HG02798 (cell line): ENCODE measurements around the gene AGPAT4.
"Not testable (repeated sequence)": the region's sequence is repeated elsewhere in the genome, so short reads cannot be mapped to it uniquely, and the experiment has no call there.

Experiments
- ATAC-seq: cut with Tn5 transposase; IDR thresholded peaks from one replicate; pipeline ENCODE4 v1.9.1; 2021; ENCODE audit warnings: mild to moderate bottlenecking; ENCODE audit not compliant: unreplicated experiment, poor library complexity

Gene AGPAT4, protein sequence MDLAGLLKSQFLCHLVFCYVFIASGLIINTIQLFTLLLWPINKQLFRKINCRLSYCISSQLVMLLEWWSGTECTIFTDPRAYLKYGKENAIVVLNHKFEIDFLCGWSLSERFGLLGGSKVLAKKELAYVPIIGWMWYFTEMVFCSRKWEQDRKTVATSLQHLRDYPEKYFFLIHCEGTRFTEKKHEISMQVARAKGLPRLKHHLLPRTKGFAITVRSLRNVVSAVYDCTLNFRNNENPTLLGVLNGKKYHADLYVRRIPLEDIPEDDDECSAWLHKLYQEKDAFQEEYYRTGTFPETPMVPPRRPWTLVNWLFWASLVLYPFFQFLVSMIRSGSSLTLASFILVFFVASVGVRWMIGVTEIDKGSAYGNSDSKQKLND

DNA sequence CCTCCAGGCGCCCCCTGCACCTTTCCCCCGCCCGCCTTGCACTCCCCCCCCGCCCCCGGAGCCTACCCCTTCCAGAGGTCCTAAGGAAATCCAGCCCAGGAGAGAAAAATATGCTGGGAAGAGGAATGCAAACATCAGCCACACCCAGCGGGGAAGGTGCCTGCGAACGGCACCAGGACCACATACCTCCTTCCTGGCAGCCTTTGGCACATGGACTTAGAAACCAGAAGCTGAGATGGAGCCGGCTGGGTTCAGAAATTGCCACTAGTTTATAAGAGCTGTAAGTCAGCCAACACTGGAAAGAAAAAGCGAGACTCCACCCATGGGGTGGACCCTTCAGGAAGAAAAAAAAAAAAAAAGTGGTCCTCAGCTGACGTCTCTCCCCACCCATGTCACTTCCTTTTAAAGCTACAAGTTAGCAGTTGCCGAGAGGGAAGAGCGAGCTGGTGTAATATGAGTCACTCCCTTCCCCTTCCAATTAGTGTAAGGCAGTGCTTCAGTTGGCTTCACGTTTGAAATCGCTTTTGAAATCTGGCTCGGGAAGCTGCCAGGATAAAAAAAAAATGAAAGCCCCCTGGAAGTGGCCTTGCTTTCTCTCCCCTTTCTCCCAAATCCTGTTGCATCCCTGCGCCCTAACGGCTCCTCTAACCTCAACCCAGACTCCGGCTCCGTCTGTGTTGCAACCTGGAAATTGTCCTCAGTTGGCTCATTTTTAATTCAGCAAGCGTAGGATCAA lies at the start of gene AGPAT4:
Gene AGPAT4 (minus strand): TSS at position 310 of the 736 bp plus-strand sequence. CDS start 41,848 bp downstream, outside the sequence.
- ATAC-seq = peak; percentile 99

DNA sequence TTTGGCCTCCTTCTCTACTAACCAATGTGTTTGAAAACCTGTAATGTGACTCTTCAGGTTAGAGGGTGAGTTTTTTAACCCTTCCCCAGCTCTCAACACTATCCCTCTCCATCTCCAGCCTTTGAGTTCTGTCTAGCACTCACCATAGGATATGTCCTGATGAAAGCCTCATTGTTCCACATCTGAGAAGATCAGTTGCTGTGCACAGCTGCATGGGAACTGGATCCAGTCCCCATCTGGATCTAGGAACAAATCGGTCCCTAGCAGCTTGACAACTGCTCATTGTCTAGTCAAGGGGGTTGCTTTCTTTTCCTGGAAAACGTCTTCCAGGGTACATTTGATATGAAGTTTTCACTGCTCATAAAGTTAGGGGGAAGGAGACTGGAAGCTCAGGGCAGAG lies 45.4 kb upstream of the AGPAT4 start:
- ATAC-seq = no peak

DNA sequence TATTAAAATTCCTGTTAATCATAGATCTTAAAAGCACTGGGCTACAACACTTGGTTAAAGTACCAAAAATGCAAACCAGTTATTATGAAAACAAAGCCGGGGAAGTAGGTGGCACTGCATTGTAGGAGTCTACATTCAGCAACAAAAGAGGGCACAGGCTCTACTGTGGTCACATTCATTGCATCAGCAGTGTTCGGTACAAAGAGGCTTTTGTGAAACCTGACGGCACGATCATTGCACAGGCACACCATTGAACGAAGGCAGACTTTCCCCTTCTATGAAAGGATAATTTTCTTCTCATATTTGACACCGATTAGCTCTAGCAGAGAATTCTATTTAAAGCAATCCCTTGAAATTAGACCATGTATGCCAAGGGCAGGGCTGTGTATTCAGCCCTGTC lies 44.6 kb upstream of the AGPAT4 start:
- no peak for ATAC-seq

DNA sequence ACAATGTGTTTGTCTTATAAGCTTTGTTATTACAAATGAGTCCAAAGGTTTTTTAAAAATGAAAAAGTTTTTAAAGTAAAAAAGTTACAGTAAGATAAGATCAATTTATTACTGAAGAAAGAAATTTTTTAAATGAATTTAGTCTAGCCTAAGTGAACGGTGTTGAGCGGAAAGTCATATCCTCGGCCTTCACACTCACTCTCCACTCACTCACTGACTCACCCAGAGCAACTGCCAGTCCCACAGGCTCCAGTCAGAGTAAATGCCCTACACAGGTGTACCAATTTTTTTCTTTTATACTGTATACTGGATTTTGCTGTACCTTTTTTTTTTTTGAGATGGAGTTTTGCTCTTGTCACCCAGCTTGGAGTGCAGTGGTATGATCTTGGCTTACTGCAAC lies 42.7 kb upstream of the AGPAT4 start:
- no peak for ATAC-seq

DNA sequence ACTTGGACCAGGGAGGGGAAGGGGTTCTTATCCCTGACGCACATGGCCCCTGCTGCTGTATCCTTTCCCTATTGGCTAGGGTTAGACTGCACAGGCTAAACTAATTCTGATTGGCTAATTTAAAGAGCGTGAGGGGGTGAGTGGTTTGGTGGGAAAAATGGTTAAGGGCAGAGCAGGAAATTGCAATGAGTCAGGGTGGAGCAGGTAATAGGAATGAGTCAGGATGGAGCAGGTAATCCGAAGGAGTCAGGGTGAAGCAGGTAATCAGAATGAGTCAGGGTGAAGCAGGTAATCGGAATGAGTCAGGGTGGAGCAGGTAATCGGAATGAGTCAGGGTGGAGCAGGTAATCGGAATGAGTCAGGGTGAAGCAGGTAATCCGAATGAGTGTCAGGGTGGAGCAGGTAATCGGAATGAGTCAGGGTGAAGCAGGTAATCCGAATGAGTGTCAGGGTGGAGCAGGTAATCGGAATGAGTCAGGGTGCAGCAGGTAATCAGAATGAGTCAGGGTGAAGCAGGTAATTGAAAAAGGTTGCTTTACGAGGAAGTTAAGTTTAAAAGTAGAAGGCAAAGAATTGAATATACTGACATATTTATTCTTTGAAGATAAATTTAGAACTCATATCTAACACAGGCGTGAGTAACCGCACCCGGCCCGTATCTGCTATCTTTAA lies 41.5 kb upstream of the AGPAT4 start:
- ATAC-seq = not testable (repeated sequence)

DNA sequence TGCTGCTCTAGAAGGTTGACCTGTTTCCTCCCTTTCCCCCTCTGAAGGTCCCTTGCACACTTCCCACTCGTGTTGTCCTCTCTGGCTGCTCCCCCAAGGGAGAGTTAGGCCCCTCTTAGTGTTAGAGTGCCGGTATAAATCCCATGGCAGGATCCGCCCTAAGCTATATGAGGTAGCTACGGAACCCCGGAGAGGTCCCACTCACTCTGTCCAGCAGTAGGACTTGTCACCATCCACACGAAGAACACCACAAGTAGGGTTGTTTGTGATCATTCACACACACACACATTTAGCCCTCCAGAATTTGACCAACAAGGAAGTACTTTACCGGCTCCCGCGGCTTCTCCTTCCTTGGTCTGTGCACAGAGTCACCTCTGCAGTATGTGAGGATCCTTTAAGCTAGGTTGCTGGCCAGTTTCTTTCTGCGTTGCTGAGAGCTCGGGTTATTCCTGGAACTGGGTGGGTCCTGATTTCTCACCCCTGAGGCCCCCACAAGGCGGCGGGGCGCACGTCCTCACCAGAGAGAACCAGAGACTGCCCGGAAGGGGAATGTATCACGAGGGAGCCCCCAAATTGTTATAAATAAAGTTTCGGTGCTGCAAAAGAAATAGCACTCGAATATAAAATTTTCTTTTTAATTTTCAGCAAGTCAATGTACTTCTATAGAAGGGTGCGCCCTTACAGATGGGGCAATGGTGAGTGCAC lies 40.8 kb upstream of the AGPAT4 start:
- not testable (repeated sequence) for ATAC-seq

DNA sequence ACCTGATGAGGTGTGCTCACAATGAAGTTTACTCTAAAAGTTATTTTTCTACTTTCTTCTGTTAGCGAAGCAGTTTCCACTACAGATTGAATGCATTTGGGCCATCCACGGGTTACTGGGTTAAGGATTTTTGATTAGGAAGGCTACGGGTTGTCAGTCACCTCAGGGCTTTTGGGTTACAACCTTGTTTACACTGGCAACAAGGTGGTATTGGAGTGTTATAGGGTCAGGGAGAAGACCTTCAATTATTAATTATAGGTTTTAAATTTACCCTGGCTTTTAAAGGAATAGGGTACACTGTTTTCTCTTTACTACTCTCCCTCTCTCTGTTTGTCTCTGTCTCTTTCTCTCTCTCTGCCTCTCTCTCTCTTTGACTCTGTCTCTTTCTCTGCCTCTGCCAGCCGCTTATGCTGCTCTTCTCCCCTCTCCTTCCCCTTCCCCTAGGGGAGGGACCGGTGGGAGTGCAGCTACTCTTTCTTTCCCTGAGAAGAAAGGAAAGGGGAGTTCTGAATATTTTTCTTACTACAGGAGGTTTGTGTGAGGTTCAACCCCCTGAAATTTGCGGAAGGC lies 40.2 kb upstream of the AGPAT4 start:
- ATAC-seq = no peak

DNA sequence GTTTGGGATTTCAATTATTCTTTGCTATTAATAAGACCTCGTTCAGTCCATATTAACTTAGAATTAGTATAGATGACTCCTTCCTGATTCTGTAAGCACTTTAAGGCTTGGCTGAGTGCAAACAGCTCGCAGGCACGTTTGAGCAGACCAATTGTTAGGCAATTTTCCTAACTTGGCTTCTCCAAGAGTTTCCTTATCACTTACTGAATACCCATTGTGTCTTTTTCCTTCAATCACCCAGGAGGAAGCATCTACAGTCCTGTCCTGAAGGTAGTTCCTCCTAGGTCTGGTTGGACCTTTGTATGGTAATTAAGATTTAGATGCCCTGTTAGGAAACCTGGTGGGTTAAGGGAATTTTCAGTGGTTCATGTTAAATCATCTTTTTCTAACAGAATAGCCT lies 39.6 kb upstream of the AGPAT4 start:
- ATAC-seq = not testable (repeated sequence)

DNA sequence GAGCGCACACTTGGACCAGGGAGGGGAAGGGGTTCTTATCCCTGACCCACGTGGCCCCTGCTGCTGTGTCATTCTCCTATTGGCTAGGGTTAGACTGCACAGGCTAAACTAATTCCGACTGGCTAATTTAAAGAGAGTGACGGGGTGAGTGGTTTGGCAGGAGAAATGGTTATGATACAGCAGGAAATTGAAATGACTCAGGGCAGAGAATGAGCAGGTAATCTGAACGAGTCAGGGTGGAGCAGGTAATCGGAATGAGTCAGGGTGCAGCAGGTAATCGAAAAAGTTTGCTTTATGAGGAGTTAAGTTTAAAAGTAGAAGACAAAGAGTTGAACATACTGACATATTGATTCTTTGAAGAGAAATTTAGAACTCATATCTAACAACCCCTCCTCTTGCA lies 35.9 kb upstream of the AGPAT4 start:
- ATAC-seq = not testable (repeated sequence)

DNA sequence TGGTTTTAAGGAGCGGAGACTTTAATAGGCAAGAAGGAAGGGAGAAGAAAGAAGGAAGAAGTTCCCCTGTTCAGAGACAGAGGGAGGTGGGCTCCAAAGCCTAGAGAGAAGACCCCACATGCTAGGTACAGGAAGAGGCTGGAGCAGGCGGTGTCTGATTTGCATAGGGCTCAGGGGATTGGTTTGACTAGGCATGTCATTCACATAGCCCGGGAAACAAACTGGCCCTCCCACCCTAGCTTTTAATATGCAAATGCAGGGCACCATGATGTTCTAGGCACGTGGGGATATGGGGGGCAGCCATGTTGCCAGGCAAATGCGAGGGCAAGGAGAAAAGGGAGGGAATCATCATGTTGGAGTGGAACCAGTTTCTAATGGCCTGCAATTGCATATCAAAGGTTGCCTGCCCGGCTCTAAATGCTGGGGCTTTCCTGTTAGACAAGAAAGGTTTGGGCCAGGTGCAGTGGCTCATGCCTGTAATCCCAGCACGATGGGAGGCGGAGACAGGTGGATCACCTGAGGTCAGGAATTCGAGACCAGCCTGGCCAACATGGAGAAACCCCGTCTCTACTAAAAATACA lies 34.3 kb upstream of the AGPAT4 start:
- ATAC-seq = no peak

DNA sequence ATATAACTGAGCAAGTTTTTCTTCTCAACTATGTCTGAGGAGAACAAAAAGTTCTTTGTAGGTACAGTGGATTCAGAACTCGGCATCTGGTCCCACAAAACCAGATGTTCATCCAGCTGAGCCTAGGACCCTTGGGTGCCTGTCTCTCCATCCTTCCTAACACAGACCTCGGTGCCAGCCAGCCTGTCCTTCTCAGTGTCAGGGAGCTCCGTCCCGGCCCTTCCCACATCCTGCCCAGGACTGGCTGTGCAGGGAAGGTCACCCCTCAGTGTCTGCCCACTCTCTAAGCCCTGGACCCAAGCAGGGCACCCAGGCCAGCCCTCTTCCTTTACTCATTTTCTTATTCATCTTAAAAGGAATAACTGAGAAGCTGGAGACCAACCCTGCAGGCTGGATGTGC lies 32.0 kb upstream of the AGPAT4 start:
- ATAC-seq = no peak

DNA sequence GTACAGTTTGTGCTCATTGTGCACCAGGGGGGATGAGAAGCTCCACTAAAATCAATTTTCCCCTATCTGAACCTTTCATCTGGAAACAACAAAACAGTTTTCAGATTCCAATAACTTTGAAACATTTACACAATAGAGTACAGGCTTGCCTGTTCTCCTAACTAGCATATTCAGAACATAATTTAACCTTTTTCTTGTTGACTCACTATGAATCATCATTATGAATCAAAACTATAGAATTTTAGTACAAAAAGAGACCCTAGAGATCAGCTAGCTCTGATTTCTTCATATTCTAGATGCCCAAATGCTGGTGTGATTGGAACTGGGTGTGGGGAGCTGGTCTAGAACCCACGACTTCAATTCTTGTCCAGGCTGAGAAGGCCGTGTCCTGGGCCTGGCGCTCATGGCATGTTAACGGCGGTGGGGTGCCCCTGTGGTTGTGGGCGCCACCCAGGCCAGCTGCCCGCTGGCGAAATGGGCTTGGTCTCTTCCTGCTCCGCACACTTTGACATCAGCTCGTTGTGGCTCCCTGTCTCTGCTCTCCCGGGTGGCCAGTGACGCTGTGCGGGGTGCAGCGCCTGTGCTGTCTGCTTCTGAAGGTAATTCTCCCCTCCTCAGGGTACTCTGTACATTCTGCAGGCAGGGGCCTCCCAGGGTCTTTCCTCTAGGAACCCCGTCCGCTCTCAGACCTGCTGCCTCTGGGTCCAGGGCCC lies 29.9 kb upstream of the AGPAT4 start:
- no peak for ATAC-seq

DNA sequence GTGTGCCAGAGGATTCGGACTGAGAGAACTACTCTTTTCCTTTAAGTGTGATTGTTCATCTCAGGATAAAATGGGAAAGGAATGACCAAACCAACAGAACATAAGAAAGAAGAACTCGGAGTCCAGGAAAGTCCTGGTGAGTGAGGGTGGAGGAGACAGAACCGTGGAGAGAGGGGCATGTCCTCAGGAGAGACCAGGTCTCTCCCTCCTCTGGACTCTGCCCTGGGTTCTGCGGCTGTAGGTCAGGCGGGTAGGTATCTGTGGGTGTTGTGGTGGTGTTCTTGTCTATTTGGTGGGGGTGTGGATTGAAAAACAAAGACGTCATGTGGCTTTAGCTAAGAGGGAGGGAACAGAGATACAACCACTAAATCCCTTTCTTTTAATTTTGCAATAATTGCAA lies 29.1 kb upstream of the AGPAT4 start:
- no peak for ATAC-seq

DNA sequence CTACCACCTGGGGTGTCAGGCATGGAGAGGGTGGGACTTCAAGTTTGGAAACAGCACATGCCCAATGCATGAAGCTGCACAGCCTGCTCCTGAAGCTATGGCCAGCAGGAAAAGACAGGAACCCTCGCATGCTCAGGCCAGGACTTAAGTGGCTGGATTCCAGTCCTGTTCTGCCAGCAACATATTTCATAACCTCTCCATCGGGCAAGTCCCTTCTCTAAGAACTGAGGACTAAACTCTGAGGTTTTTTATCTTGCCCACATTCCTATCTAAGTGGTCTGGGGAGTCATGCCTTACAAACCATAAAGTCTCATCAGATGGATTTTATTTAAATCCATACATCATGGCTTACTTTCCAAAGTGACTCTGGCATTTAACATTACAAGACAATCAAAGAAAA lies 27.5 kb upstream of the AGPAT4 start:
- no peak for ATAC-seq

DNA sequence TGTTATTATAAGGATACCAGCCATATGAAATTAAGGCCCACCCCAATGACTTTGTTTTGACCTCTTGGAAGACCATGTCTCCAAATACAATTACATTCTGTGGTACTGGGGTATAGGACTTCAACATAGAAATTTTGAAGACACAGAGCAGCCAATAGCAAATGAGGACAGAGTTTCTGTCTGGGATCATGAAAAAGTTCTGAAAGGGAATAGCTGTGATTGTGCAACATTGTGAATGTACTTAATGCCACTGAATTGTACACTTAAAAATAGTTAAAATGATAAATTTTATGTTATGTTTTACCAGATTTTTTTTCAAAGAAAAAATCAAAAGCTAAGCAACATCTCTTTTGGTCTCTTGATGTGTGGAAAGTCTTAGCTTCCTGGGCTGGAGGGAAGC lies 27.0 kb upstream of the AGPAT4 start:
- no peak for ATAC-seq

DNA sequence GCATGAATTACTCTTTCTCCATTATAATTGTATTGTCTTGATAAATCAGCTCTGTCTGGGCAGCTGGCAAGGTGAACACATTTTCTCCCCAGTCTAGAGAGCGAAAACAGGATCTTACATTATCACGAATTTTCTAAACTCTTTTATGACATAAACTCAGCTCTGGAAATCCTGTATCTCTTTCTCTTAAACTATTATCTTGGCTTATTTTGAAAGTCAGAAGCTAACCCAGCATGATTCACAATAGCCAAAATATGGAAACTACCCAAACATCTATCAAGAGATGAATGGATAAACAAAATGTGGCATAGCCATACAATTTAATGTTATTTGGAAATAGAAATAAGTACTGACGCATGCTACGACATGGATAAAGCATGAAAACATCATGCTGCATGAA lies 25.9 kb upstream of the AGPAT4 start:
- ATAC-seq = no peak

DNA sequence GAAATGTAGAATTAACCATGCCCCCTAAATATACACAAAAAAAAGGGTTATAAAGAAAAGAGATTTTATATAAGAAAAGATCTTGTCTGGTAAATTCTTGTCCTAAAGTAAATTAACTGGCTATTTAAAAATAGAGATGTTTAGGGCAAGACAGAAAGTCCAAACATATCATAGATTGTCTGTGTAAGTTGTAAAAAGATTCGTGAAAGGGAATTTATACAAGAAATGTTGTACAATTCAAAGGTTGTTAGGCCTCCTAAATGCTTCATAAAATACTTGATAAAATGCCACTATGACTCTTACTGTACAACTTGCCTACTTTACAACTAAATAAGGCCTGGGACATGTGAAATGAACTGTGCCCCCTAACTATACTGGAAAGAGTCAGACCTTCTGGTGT lies 21.9 kb upstream of the AGPAT4 start:
- no peak for ATAC-seq

DNA sequence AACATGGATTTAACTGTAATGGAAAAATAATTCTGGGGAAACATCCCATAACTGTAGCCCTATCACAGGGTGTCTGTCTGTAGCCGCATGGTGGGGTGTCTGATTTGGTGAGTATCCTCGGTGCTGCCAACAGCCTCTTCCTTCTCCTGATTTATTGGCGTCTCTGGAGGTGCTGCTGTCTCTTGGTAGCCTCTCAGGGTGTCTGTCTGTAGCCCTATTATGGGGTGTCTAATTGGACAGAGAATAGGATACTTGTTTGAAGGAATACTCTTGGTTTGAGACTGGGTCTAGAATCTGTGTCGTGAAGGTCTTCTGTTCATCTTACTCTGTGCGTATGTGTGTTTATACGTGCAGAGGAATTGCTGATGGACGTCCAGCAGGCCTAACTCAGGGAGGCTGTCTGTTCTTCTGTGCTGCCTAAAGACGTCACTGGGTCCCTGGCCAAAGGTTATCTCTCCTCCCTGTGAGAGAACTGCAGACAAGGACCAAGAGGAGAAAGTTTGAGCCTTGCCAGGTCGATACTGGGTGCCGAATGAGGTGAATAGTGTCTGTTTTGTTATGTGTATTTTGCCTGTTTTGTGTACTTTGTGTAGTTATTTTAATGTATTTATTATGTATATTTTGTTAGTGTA lies 18.9 kb upstream of the AGPAT4 start:
- no peak for ATAC-seq

DNA sequence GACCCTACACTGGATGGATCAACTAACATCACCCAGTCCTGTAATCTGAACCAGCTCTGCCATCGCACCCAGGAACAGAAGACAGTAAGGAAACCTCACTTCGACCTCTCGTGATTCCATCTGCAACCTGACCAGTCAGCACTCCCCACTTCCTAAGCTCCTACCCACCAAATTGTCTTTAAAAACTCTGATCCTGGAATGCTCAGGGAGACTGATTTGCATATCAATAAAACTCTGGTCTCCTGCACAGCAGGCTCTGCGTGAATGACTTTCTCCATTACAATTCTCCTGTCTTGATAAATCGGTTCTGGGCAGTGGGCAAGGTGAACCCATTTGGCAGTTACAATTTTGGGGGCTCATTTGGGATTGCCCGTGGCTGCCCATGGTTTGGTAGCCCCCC lies 18.3 kb upstream of the AGPAT4 start:
- no peak for ATAC-seq
